Measurements from ENCODE around the gene RALGDS.

RALGDS gene

GRCh38 chr9:133054966-133055365 lies 66.1 kb downstream of the RALGDS start:
- H3K4me3 ChIP-seq (replicated peaks; ENCODE audit: low read depth, low read length): no peak overlapping the region
- DNase-seq (ENCODE audit: extremely low read depth, low read depth): peak; percentile 93

GRCh38 chr9:133054194-133054890 lies 66.7 kb downstream of the RALGDS start:
- no peak for TF ChIP-seq CTCF (IDR thresholded peaks at IDR 0.05; ENCODE audit: low read depth, low read length, missing control alignments)
- no peak for DNase-seq (ENCODE audit: extremely low read depth, low read depth)
- H3K4me3 ChIP-seq (replicated peaks; ENCODE audit: low read depth, low read length): no peak overlapping the region

More at GRCh38 chr9:133054966-133055365, 66.1 kb downstream of the RALGDS start:
- TF ChIP-seq CTCF (IDR thresholded peaks at IDR 0.05; ENCODE audit: low read depth, low read length, missing control alignments): no peak

- TF ChIP-seq CTCF (IDR thresholded peaks at IDR 0.05; ENCODE audit: low read depth, low read length, missing control alignments): no peak
- no peak overlapping the region for H3K4me3 ChIP-seq (replicated peaks; ENCODE audit: low read depth, low read length)
- DNase-seq (ENCODE audit: extremely low read depth, low read depth): no peak
These were observed 69.0 kb downstream of the RALGDS start for GRCh38 chr9:133051966-133052539.

- no peak for TF ChIP-seq CTCF (IDR thresholded peaks at IDR 0.05; ENCODE audit: low read depth, low read length, missing control alignments)
- no peak for DNase-seq (ENCODE audit: extremely low read depth, low read depth)
- no peak overlapping the region for H3K4me3 ChIP-seq (replicated peaks; ENCODE audit: low read depth, low read length)
These were observed 69.6 kb downstream of the RALGDS start for GRCh38 chr9:133051281-133051900.

GRCh38 chr9:133050781-133051180 lies 70.3 kb downstream of the RALGDS start:
- no peak for DNase-seq (ENCODE audit: extremely low read depth, low read depth)
- H3K4me3 ChIP-seq (replicated peaks; ENCODE audit: low read depth, low read length): no peak overlapping the region
- TF ChIP-seq CTCF (IDR thresholded peaks at IDR 0.05; ENCODE audit: low read depth, low read length, missing control alignments): no peak

- no peak overlapping the region for H3K4me3 ChIP-seq (replicated peaks; ENCODE audit: low read depth, low read length)
- DNase-seq (ENCODE audit: extremely low read depth, low read depth): peak; percentile 63
- TF ChIP-seq CTCF (IDR thresholded peaks at IDR 0.05; ENCODE audit: low read depth, low read length, missing control alignments): no peak
These were observed 70.9 kb downstream of the RALGDS start for GRCh38 chr9:133050142-133050541.
